Lung microvascular endothelial cell (primary cell): ENCODE results near the gene CMTM4. TPM values are rescaled to one million over a fixed set of nuclear protein-coding genes. Genes with fewer than 3 reads are reported as not detected.
A peak's percentile ranks its signal among the peaks of the same experiment; 100 is the strongest.

Source experiments
- DNase-seq, 2 donors: peaks; one replicate each; pipeline versions ENCODE4 v3.0.0 to v3.0.0-alpha.2; 2010; ENCODE audit warnings: low read depth in 2 of 2
- total RNA-seq: library from RNA; depleted of rRNA; stranded (reverse); fragments of >200 nt; gene quantifications from 2 replicates; pipeline ENCODE4 v1.2.1, GENCODE V29; 2014

The CMTM4 gene
- total RNA-seq, 1 donor from 2014 or later, result 5.4 TPM

GRCh38 chr16:66676599-66676998 lies 19.9 kb downstream of the CMTM4 start:
- DNase-seq, result no peak

GRCh38 chr16:66673691-66674090 lies 22.9 kb downstream of the CMTM4 start:
- no peak for DNase-seq

- DNase-seq, result no peak
Observed at GRCh38 chr16:66670691-66671388, 25.7 kb downstream of the CMTM4 start.

DNA sequence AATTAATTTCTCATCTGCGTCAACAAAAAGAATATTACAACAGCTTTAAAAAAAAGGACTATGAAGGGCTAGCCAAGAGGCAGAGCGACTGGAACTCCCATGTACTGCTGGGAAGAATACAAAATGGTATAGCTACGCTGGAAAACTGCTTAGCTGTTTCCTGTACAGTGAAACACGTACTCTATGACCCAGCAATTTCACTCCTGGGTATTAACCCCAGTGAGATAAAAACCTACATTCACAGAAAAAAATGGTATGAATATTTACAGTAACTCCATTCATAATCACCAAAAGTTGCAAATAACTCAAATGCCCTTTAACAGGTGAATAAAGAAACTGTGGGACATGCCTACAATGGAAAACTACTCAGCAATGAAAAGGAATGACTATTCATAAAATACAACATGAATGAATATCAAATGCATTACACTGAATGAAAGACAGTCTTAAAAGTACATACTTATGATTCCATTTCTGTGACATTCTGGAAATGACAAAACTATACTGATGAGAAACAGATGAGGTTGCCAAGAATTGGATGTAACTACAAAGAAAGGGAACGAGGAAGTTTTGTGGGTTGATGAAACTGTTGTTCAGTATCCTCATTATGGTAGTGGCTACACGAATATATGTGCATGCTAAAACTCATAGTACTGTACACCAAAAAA lies 27.6 kb downstream of the CMTM4 start:
- no peak for DNase-seq

DNA sequence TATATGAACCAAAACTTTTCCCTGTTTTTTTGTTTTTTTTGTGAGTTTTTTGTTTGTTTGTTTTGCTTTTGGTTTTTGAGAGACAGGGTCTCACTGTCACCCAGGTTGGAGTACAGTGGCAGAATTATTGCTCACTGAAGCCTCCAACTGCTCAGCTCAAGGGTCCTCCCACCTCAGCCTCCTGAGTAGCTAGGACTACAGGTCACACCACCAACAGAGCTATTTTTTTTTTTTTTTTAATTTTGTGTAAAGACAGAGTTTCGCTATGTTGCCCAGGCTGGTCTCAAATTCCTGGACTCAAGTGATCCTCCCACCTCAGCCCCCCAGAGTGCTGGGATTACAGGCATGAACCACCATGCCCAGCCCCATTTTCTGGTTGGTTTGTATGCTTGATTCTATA lies 28.6 kb downstream of the CMTM4 start:
- DNase-seq, result no peak

DNA sequence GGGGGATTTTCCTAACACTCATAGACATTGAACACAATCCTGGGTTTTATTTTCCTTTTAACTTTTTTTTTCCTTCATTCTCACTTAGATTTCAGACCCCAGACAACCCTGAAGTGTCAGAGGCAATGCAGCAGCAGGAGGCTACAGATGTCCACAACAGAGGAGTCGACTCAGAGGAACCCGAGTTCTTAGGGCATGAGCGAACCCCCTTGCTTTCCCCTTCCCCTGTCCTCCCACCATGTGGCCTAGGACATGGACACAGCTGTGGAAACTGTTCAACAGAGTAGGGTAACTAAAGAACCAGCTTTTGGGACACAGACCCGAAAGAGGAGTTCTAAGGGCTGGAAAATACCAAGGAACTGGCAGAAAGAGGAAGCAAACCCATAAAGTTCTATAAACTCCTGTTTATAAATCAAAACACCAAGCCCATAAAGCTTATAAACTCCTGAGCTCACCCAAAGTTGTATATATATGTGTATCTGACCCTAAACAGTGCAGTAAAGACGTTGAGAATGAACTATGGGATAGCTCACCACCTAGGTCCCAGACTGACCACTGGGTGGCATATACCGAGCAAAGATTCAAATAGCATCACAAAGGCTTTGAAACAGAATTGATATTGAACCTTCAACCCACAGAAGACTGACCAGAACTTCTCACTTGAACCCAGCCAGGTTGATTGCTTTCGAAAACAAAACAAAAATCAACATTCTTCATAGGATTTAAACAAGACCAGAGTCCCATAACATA lies 33.9 kb downstream of the CMTM4 start:
- DNase-seq, result peak; percentile 56 to 66

- peak in 1 of 2 donors; percentile 11 for DNase-seq
Observed at GRCh38 chr16:66661671-66662346, 34.7 kb downstream of the CMTM4 start.

DNA sequence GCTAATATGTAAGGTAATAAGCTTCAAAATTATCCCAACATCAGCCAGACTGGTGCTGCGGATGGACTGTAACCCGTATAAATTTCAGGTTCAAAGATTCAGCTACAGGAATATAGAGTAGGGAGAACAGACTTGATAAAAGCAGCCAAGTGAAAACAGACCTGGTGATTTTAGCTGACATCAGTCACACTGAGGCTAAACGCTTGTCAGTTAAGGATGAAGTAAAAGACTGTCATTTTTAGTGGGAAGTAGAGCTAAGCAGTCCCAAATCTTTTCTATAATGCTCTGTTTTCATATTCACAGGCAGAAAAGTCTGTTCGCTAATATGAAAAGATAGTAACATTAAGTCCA lies 35.4 kb downstream of the CMTM4 start:
- DNase-seq, result no peak

DNA sequence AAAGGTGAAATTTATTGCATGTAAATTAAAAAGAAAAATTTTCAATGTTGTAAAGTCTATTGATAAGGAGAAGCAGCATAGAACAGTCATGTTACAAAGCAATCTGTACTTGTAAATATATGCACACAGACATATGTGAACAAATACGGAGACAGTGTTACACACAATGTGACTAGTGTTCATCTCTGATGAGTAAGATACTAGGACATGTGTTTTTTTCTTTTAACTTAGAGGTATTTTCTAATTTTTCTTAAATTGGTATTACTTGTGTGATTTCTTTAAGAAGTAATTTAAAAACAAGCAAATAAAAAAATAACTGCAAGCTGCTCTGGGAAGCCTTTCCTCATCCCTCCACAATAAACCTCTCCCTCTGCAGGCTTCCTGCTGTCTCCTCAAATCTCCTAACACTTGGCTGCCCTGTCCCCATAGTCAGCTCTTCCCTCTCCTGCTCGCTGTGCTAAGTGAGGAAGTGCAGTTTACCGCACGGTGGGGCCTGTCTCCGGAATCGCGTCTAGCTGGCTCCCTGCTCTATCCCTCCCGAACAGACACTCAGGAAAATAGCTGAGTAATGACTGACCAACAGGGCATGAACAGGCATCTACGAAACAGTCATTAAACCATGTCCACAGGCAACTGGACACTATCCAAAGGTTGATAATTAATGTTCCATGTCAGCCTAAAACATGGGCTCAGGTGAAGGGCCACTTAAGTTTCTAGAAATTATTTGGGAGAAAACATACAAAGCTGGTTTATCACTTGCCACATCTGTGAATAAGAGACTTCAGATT lies 35.9 kb downstream of the CMTM4 start:
- DNase-seq, result peak; percentile 74 to 90

DNA sequence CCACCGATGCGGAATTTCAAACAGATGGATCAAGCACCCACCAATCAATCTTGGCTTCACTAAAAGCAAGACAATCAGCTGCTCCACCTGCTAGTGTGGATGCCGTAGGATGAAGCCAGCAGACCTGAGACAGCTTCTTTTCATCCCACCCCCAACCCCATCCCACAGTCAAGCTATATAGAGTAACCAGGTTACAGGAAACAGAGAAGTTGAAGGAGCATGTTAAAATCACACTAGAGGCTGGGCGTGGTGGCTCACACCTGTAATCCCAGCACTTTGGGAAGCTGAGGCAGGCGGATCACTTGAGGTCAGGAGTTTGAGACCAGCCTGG lies 37.7 kb downstream of the CMTM4 start:
- DNase-seq, result no peak

DNA sequence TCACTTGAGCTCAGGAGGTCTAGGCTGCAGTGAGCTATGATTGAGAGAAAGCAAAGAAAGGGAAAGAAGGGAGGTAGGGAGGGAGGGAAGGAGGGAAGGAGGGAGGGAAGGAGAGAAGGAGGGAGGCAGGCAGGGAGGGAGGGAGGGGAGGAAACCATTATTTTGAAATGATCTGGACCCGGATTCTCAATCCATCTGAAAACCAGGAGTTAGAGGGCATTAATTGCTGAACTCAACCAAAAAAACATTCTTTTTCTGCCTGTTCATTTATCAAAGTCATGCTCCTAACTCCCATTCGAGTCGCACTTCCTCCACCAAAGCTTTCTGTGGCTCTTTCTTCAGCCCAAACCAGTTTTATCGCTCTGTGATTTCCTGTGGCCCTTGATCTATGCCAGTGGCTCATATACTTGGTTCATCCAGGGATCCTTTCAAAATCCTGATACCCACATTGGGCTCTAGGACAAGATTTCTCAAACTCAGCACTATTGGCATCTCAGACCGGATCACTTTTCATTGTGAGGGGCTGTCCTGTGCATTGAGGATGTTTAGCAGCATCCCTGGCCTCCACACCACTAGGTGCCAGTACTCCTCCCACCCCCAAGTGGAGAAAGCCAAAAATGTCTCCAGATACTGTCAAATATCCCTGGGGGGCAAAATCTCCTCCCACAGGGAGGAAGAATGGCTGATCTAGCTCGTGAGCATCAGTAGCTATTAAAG lies 38.2 kb downstream of the CMTM4 start:
- no peak for DNase-seq

- no peak for DNase-seq
Observed at GRCh38 chr16:66656547-66656946, 40.0 kb downstream of the CMTM4 start.

DNA sequence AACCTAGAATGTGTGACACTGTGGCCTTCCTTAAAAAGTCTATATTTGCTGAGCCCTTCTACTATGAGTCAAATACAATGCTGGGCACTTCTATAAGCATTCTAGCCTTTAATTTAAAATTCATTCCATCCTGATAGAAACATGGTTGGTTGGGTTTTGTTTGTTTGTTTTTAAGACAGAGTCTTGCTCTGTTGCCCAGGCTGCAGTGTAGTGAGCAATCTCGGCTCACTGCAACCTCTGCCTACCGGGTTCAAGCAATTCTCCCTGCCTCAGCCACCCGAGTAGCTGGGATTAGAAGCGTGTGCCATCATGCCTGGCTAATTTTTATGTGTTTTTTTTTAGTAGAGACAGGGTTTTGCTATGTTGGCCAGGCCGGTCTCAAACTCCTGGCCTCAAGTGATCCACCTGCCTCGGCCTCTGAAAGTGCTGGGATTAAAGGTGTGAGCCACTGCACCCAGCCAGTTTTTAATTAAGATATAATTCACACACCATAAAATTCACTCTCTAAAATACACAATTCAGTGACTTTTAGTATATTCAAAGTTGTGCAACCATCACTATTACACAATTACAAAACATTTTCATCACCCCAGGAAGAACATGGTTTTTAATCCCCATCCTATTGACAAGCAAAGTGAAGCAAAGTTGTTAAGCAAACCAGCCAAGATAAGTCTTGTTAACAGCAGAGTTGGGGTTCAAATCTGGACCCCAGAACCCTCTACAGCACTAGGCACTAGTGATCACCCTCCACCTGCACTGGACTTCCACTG lies 42.8 kb downstream of the CMTM4 start:
- DNase-seq, result no peak

- DNase-seq, result no peak
Observed at GRCh38 chr16:66652661-66653360, 43.7 kb downstream of the CMTM4 start.

- no peak for DNase-seq
Observed at GRCh38 chr16:66651965-66652364, 44.6 kb downstream of the CMTM4 start.

DNA sequence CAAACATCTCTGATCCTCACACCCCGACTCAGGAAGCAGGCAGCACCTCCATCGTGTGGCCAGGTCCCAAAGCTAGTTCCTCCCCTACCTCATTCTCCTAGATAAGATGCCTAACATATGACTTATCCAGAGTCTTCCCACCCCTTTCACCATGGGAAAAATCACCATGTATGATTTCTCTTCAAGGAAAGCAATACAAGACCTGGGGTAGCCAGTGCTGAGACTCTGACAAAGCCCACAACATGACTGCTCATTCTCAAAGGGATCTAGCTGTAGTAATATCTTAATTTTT lies 45.1 kb downstream of the CMTM4 start:
- no peak for DNase-seq

DNA sequence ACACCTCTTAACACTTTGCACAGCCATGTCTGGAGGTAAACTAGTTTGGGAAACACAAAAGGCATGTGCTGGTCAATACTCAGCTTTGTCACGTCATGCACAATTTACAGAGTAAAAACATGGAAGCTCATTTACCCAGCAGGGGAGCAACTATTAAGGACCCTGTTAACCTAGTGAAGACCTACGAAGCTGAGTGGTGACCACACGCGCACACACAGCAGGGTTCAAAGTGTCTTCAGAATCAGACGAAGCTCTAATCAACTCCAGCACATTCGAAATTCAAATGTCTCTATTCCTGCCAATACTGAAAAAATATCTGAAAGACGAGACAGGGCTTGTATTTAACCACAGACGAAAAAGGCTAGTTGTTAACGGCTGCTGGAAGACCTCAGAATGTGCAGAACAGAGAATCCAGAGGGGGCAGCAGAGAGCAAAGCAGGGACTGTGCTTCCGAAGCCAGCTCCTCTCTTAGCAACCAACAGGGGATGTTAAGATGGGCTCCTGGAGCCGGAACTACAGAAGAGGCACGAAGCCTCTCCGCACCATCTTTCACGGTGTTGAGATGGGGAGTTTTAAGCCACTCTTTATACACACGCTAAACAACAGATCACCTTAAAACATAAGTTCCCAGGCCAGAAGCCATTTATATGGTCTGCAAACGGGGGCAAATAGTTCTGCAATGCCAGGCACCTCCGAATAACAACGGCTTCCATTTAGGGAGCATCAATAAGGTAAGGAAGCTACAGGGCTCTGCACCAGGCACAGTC lies 45.7 kb downstream of the CMTM4 start:
- peak; percentile 79 to 80 for DNase-seq

- DNase-seq, result no peak
Observed at GRCh38 chr16:66649636-66650205, 46.8 kb downstream of the CMTM4 start.

DNA sequence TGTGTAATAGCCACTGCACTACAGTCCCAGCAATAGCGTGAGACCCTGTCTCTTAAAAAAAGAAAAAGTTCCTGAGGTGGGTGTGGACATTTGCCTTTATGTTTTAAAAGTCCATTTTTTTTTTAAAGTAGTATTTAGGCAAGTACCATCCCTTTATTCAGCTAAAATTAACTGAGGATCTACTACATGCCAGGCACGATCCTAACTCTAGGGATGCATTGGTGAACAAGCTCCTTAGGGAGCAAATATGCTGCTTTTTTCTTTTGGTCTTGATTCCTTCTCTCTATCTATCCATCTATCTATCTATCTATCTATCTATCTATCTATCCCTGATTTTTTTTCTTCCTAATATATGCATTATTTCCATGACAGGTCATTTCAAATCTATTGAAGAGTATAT lies 47.4 kb downstream of the CMTM4 start:
- DNase-seq, result no peak
